Lung (tissue), 12 donors: ENCODE data around the gene BPIFB2. TPM values are rescaled to one million over a fixed set of nuclear protein-coding genes. Genes with fewer than 3 reads are reported as not detected.
A peak's percentile ranks its signal among the peaks of the same experiment; 100 is the strongest.

Experiments used
- ATAC-seq: fragments of 200-7000 bp; cut with Tn5 transposase; one replicate; pipeline ENCODE4 v1.9.1; 2020; ENCODE audit warnings: moderate number of reproducible peaks; ENCODE audit not compliant: insufficient read depth, low FRiP score
- DNase-seq, 3 donors: peaks; one replicate each; pipeline ENCODE4 v3.0.0-alpha.2; 2013 to 2017
- H3K27ac ChIP-seq, 2 donors: one replicate each; pipeline ENCODE4 v1.5.1; 2013; ENCODE audit warnings: mild to moderate bottlenecking in 2 of 2, moderate library complexity in 2 of 2, control low read depth in 1 of 2, inconsistent platforms in 1 of 2, low read depth in 1 of 2, low read length in 1 of 2
- H3K27me3 ChIP-seq, 3 donors: one replicate each; pipeline ENCODE4 v1.5.1; 2013; ENCODE audit warnings: low read length in 2 of 3; ENCODE audit not compliant: control insufficient read depth in 3 of 3, insufficient read depth in 3 of 3
- H3K36me3 ChIP-seq, 4 donors: one replicate each; pipeline ENCODE4 v1.5.1; 2013; ENCODE audit warnings: low read length in 4 of 4, mild to moderate bottlenecking in 1 of 4, moderate library complexity in 1 of 4; ENCODE audit not compliant: control insufficient read depth in 4 of 4, insufficient read depth in 4 of 4
- H3K4me1 ChIP-seq, 5 donors: one replicate each; pipeline ENCODE4 v1.5.1; 2013; ENCODE audit warnings: low read length in 5 of 5, mild to moderate bottlenecking in 2 of 5, moderate library complexity in 1 of 5; ENCODE audit not compliant: control insufficient read depth in 5 of 5, insufficient read depth in 5 of 5
- H3K4me3 ChIP-seq: one replicate; pipeline ENCODE4 v1.5.1; 2013; ENCODE audit warnings: mild to moderate bottlenecking, control low read depth, moderate library complexity
- H3K9ac ChIP-seq, 2 donors: one replicate each; pipeline ENCODE4 v1.5.1; 2013; ENCODE audit warnings: low read length in 2 of 2, control low read depth in 1 of 2; ENCODE audit not compliant: insufficient read depth in 1 of 2
- H3K9me3 ChIP-seq, 4 donors: one replicate each; pipeline ENCODE4 v1.5.1; 2013; ENCODE audit warnings: low read length in 3 of 4, mild to moderate bottlenecking in 1 of 4, moderate library complexity in 1 of 4; ENCODE audit not compliant: control insufficient read depth in 4 of 4, insufficient read depth in 3 of 4
- WGBS, 2 donors: extraction: QIAGEN DNeasy Blood & Tissue Kit; methylation state at CpG; one replicate each; pipeline ENCODE4 v1.1.7; 2013; 5-methylcytosine and 5-hydroxymethylcytosine counted together
- polyA plus RNA-seq, 2 donors: library from polyadenylated mRNA; stranded (reverse); fragments of 200-250 nt; gene quantifications; one replicate each; pipeline ENCODE4 v1.2.1, GENCODE V29; 2013
- total RNA-seq, 2 donors: library from RNA; depleted of rRNA in 1 of 2; stranded (reverse); fragments of >200 nt in 1 of 2; gene quantifications; one replicate each; pipeline ENCODE4 v1.2.1, GENCODE V29; 2014 to 2021
- TF ChIP-seq, protein P1 (sequence below): IDR thresholded peaks from 2 replicates; pipeline ENCODE4 v1.5.1; 2012; ENCODE audit warnings: mild to moderate bottlenecking; ENCODE audit errors: control extremely low read depth, extremely low read depth
- donor health status: control.
- donor health status: control.
- donor health status: Bipolar disorder and iron deficiency.
- donor health status: healthy.
- donor health status: DM: yes; HTN: yes; CAD: no.

Gene BPIFB2
- total and polyA plus RNA-seq, 4 donors: 0.41 to 3.0 (median 1.6) TPM

DNA sequence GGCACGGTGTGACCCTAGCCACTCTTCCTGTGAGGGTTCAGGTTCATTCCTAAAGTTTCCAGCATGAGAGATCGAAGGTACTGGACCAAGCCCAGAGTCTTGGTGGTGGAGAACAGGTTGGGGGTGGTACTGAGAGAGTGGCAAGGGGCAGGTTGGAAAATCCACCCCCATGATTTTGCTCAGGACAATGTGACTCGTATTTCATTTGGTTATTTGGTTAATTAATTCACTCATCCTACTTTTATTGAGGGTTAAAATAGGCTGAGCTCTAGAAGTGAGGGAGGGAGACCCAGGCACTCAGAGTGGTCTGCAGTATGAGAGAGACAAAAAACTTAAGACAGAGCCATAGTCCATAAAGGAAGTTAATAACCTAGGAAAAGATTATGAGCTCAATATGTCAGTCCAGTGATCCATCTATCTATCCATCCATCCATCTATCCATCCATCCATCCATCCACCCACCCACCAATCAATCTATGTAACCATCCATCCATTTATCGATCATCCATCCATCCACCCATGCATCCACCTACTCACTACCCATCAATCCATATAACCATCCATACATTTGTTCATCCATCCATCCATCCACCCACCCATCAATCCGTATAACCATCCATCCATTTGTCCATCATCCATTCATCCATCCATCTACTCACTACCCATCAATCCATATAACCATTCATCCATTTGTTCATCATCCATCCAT lies 17.3 kb downstream of the BPIFB2 start:
- H3K27ac ChIP-seq: no peak overlapping the region
- no peak overlapping the region for H3K4me3 ChIP-seq
- no peaks in the 10 kb centered on the region for H3K9me3 ChIP-seq
- no peak overlapping the region for H3K9ac ChIP-seq
- DNase-seq (no peak), ATAC-seq (no peak)
- 73 to 80% methylated on average over 5 of the region's 5 CpGs for WGBS, 2 donors
- H3K4me1 ChIP-seq: no peaks in the 10 kb centered on the region
- TF ChIP-seq, protein P1, sequence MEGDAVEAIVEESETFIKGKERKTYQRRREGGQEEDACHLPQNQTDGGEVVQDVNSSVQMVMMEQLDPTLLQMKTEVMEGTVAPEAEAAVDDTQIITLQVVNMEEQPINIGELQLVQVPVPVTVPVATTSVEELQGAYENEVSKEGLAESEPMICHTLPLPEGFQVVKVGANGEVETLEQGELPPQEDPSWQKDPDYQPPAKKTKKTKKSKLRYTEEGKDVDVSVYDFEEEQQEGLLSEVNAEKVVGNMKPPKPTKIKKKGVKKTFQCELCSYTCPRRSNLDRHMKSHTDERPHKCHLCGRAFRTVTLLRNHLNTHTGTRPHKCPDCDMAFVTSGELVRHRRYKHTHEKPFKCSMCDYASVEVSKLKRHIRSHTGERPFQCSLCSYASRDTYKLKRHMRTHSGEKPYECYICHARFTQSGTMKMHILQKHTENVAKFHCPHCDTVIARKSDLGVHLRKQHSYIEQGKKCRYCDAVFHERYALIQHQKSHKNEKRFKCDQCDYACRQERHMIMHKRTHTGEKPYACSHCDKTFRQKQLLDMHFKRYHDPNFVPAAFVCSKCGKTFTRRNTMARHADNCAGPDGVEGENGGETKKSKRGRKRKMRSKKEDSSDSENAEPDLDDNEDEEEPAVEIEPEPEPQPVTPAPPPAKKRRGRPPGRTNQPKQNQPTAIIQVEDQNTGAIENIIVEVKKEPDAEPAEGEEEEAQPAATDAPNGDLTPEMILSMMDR: no peak
- H3K36me3 ChIP-seq: no peaks in the 10 kb centered on the region
- peaks cover 0 to 15% (median 3%) of the 10 kb centered on the region in 3 donors for H3K27me3 ChIP-seq

DNA sequence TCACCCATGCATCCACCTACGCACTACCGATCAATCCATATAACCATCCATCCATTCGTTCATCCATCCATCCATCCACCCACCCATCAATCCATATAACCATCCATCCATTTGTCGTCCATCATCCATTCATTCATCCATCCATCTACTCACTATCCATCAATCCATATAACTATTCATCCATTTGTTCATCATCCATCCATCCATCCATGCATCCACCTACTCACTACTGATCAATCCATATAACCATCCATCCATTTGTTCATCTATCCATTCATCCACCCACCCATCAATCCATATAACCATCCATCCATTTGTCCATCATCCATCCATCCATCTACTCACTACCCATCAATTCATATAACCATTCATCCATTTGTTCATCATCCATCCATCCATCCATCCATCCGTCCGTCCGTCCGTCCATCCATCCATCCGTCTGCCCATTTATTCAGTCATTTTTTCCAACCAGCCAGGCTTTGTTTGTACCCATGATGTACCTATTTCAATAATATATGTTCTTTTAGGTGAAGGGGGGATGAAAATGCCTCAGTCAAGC lies 17.9 kb downstream of the BPIFB2 start:
- WGBS, 2 donors: 59 to 94% methylated on average over 9 of the region's 9 CpGs
- Histone ChIP-seq H3K27me3 (peaks cover 0 to 15% (median 3%) of the 10 kb centered on the region in 3 donors), H3K27ac (no peak overlapping the region), H3K4me3 (no peak overlapping the region), H3K36me3 (no peaks in the 10 kb centered on the region), H3K9me3 (no peaks in the 10 kb centered on the region), H3K4me1 (no peaks in the 10 kb centered on the region), H3K9ac (no peak overlapping the region)
- no peak for DNase-seq
- TF ChIP-seq, protein P1: no peak
- ATAC-seq: no peak

DNA sequence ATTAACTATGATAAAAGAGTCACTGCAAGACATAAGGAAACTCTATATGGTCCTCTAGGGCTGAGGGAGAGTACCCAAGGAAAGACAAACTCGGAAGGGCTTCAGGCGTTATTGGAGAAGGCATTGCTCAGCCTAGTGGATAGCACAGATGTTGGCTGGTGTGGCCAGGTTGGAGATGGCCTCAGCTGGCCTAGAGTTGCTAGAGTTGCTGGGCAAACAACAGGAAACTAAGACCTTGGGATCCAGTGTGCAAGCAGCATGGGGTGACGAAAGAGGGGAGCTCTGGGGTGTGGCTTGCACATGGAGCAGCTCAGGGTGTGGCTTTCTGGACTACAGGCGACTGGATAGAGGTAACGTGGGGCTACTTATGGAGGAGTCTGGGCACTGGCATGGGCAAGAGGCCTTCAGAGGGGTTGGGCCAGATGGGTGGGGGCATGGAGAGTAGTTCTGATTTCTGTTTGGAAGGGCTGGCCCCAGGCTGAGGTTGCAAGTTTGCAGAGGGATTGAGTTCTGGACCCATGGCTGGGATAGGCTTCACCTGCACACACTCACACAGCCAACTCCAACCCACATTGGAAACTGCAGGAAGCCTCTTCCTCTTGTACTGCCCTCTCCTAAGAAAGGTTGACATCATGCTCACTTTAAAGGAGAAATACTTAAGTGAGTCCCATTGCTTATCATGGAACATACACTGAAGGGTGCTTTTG lies 18.7 kb downstream of the BPIFB2 start:
- Histone ChIP-seq H3K27me3 (peaks cover 0 to 15% (median 3%) of the 10 kb centered on the region in 3 donors), H3K4me1 (no peaks in the 10 kb centered on the region), H3K27ac (no peak overlapping the region), H3K9ac (no peak overlapping the region), H3K4me3 (no peak overlapping the region), H3K9me3 (no peaks in the 10 kb centered on the region), H3K36me3 (no peaks in the 10 kb centered on the region)
- ATAC-seq: no peak
- peak in 1 of 3 donors; percentile 11 for DNase-seq
- TF ChIP-seq, protein P1: no peak
- WGBS, 2 donors: 71 to 74% methylated on average over 5 of the region's 5 CpGs
